ENCODE results near the gene TPCN2.

DNA sequence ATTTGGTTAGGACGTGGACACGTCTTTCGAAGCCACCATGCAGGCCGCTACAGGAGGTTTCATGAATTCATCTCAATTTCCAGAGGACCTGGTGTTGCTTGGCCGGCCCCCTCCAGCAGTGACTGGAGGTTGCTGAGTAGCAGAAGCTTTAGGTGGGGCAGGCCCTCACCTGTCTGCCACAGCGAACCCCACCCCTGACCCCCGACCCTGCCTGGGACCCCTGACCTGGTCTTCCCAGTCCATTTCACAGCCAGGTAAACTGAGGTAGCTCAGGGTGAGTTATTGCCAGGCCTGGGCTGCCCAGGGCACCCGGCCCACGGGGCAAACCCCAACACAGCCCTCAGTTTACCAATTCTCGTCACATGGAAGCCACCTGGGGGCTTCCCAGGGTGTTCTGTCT, 67.9 kb downstream of the TPCN2 start:
- TF ChIP-seq CTCF (IDR thresholded peaks at IDR 0.05), result no peak
- TF ChIP-seq POLR2A (IDR thresholded peaks at IDR 0.05), result no peak
